RWPE2 (cell line): ENCODE results near the gene KIAA0825.
A peak's percentile ranks its signal among the peaks of the same experiment; 100 is the strongest.

Experiments used
- ATAC-seq: fragments of 200-7000 bp; cut with Tn5 transposase; 3 replicates; pipeline ENCODE4 v1.9.1; 2021; ENCODE audit warnings: low read depth
- DNase-seq: peaks from one replicate; pipeline ENCODE4 v3.0.0-alpha.2; 2020; ENCODE audit warnings: low spot score
- H3K27ac ChIP-seq: fragments of 450-650 bp; 2 replicates; pipeline ENCODE4 v1.5.1; 2017; ENCODE audit warnings: mild to moderate bottlenecking; ENCODE audit not compliant: poor library complexity, severe bottlenecking
- H3K27me3 ChIP-seq: fragments of 250-450 bp; sonication (Bioruptor Pico); 2 replicates; pipeline ENCODE4 v1.5.1; 2021; ENCODE audit warnings: mild to moderate bottlenecking, moderate library complexity; ENCODE audit not compliant: insufficient read depth, poor library complexity, severe bottlenecking
- H3K36me3 ChIP-seq: fragments of 250-450 bp; sonication (Bioruptor Pico); 2 replicates; pipeline ENCODE4 v1.5.1; 2020; ENCODE audit warnings: low read depth, mild to moderate bottlenecking, moderate library complexity
- H3K4me1 ChIP-seq: fragments of 250-450 bp; sonication (Bioruptor Pico); 2 replicates; pipeline ENCODE4 v1.5.1; 2021; ENCODE audit warnings: mild to moderate bottlenecking, moderate library complexity; ENCODE audit not compliant: insufficient read depth, poor library complexity, severe bottlenecking
- H3K4me3 ChIP-seq: fragments of 250-450 bp; sonication (Bioruptor Pico); 2 replicates; pipeline ENCODE4 v1.5.1; 2021; ENCODE audit warnings: mild to moderate bottlenecking, moderate library complexity; ENCODE audit not compliant: severe bottlenecking
- H3K9me3 ChIP-seq: fragments of 250-450 bp; sonication (Bioruptor Pico); 2 replicates; pipeline ENCODE4 v1.5.1; 2021; ENCODE audit warnings: mild to moderate bottlenecking, moderate library complexity; ENCODE audit not compliant: severe bottlenecking
- TF ChIP-seq, protein P1 (sequence below): fragments of 450-650 bp; IDR thresholded peaks from one replicate; pipeline ENCODE4 v1.5.1; 2017; ENCODE audit warnings: mild to moderate bottlenecking, moderate library complexity; ENCODE audit not compliant: poor library complexity, severe bottlenecking

Gene KIAA0825

DNA sequence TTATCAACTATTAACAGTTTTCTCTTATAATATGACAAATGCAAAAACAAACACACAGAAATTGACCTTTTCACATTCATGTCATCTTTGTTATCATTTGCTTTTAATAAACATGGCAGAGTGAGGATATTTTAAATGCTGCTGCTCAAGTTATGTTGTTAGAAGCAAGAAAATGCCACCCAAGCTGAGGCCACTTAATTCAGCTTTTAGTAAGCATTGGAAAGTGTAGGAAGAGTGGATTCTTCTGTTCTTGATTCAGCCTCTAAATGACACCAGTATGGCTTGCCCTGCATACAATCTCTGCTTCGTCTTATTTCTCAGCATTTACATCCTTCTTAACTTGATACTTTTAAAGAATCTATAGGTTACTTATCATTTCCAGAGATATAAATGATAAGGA, 456.6 kb downstream of the KIAA0825 start:
- no peak overlapping the region for H3K4me3 ChIP-seq
- no peaks in the 10 kb centered on the region for H3K27me3 ChIP-seq
- TF ChIP-seq, protein P1, sequence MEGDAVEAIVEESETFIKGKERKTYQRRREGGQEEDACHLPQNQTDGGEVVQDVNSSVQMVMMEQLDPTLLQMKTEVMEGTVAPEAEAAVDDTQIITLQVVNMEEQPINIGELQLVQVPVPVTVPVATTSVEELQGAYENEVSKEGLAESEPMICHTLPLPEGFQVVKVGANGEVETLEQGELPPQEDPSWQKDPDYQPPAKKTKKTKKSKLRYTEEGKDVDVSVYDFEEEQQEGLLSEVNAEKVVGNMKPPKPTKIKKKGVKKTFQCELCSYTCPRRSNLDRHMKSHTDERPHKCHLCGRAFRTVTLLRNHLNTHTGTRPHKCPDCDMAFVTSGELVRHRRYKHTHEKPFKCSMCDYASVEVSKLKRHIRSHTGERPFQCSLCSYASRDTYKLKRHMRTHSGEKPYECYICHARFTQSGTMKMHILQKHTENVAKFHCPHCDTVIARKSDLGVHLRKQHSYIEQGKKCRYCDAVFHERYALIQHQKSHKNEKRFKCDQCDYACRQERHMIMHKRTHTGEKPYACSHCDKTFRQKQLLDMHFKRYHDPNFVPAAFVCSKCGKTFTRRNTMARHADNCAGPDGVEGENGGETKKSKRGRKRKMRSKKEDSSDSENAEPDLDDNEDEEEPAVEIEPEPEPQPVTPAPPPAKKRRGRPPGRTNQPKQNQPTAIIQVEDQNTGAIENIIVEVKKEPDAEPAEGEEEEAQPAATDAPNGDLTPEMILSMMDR, result no peak
- H3K27ac ChIP-seq, result no peak overlapping the region
- H3K9me3 ChIP-seq, result no peaks in the 10 kb centered on the region
- no peak for ATAC-seq
- no peak for DNase-seq
- no peaks in the 10 kb centered on the region for H3K36me3 ChIP-seq
- no peaks in the 10 kb centered on the region for H3K4me1 ChIP-seq

DNA sequence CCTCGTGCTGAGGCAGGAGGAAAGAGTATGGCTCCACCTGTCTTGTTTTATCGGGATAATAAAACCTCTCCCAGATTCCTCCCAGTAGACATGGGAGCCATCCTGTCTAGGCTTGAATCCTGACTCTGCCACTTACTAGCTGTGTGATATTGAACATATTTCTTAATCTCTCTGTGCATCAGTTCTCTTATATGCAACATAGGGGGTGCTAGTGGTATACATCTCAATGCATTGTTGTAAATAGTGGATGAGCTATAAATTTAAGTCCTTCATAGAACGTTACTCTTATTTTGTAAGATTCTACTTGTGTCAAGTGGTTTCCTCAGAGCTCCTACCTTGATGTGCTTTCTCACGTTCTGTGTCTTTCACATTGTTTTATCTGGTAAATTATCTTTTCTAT, 459.3 kb downstream of the KIAA0825 start:
- TF ChIP-seq, protein P1, result peak; percentile 14
- no peak overlapping the region for H3K4me3 ChIP-seq
- H3K4me1 ChIP-seq, result no peaks in the 10 kb centered on the region
- no peaks in the 10 kb centered on the region for H3K9me3 ChIP-seq
- H3K27ac ChIP-seq, result no peak overlapping the region
- DNase-seq (no peak), ATAC-seq (no peak)
- H3K36me3 ChIP-seq, result no peaks in the 10 kb centered on the region
- H3K27me3 ChIP-seq, result no peaks in the 10 kb centered on the region

DNA sequence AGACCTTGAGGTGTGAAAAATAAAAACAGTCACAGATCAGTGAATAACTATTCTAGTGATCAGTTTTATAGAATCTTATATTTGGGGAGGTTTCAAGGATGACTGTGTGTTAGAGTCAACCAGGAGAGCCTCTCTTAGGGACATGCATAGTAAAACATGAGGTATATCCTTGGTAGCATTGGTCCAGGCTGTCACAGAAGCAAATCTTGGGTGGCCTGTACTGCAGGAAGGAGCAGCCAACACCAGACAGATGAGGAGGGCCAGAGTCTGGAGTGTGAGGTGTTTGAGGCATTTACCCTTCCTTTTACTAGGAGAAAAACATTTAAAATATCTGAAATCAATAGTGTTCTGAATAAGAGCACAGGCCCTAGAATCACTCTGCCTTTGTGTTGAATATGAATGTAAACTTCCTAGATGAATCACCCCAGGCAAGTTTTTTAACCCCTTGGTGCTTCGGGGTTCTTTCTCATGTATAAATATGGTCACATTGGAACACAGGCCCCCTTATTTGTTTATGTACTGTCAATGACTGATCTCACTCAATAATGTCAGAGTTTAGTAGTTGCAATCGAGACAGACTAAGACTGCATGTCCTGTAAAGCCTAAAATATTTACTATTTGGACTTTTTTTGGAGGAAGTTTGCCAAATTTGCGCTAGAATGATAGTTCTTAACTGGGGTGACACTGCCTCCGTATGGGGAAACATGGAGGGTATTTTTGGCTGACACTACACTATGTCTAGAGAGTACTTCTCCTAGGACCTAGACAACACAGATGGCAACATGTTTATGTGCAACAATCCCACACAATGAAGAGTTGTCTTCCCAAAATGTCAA, 460.5 kb downstream of the KIAA0825 start:
- H3K4me1 ChIP-seq, result no peaks in the 10 kb centered on the region
- no peaks in the 10 kb centered on the region for H3K9me3 ChIP-seq
- H3K27me3 ChIP-seq, result no peaks in the 10 kb centered on the region
- DNase-seq (no peak), ATAC-seq (no peak)
- TF ChIP-seq, protein P1, result no peak
- H3K27ac ChIP-seq, result no peak overlapping the region
- H3K4me3 ChIP-seq, result no peak overlapping the region
- no peaks in the 10 kb centered on the region for H3K36me3 ChIP-seq

DNA sequence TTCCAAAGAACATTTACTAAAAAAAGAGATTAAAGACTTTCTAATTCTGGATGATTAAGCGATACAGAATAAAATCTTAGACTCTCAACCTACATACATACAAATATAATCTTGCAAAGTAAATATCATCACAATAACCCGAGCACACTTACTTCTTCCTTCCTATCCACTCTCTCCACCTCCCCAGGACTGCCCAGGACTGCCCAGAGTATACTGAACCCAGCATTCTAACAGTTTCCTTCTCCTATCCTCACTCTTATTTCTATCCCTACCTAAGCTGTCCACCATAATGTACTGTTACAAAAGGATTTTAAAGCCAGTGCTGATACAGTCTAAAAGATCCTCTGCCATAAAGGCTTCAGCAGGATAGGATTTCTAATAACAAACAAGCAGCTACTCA, 463.7 kb downstream of the KIAA0825 start:
- DNase-seq, result no peak

More for the DNA sequence above, 463.7 kb downstream of the KIAA0825 start:
- 0 out of 3 replicates have a peak, but pooled peaks have one; percentile 27 for ATAC-seq
- no peak overlapping the region for H3K27ac ChIP-seq
- no peaks in the 10 kb centered on the region for H3K27me3 ChIP-seq
- TF ChIP-seq, protein P1, result no peak
- H3K4me1 ChIP-seq, result no peaks in the 10 kb centered on the region
- no peaks in the 10 kb centered on the region for H3K9me3 ChIP-seq
- no peak overlapping the region for H3K4me3 ChIP-seq
- H3K36me3 ChIP-seq, result no peaks in the 10 kb centered on the region
